ENCODE results near the gene ABHD17A. TPM values are rescaled to one million over a fixed set of nuclear protein-coding genes. Genes with fewer than 3 reads are reported as not detected.

The ABHD17A gene
- polyA plus RNA-seq, 3 donors = 69.8 to 96.1 (median 79.0) TPM

DNA sequence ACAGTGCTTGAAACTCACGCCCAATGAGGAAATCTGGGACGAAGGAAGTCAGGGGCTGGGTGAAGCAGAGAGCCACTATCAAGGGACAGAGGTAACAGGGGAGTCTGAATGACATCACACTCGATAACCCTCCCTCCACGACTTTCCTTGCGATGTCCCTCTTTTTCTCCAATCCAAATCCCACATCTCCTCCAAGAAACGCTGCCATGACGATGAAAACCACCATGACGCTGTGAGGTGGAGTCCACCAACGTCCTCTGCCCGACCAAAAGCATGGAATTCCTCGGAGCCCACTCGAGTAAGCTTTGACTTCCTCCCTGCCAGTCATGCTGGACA is 38.0 kb downstream of the ABHD17A start:
- Mint-ChIP-seq H3K27me3 (ENCODE audit: low read depth in 3 of 3) (peaks cover 2 to 5% (median 4%) of the 10 kb centered on the region in 3 donors), H3K9me3 (no peaks in the 10 kb centered on the region), H3K36me3 (peaks cover 9 to 46% of the 10 kb centered on the region in 2 donors), H3K27ac (peak overlapping the region; percentile 90 to 96 (median 92)), H3K4me1 (peaks cover 40% of the 10 kb centered on the region), H3K4me3 (peak overlapping the region; percentile 85 to 91)
- H2AFZ ChIP-seq (ENCODE audit: insufficient read depth, low read depth, low read length, poor library complexity, severe bottlenecking) = peak overlapping the region; percentile 78
- peaks cover 11 to 30% of the 10 kb centered on the region in 2 donors for H3K36me3 ChIP-seq (replicated peaks in 1 of 2; ENCODE audit: control insufficient read depth in 1 of 2, insufficient read depth in 2 of 2, low read length in 2 of 2)
- H3K9ac ChIP-seq (ENCODE audit: insufficient read depth, low read length, poor library complexity, severe bottlenecking) = peak overlapping the region; percentile 98
- TF ChIP-seq, protein P1, sequence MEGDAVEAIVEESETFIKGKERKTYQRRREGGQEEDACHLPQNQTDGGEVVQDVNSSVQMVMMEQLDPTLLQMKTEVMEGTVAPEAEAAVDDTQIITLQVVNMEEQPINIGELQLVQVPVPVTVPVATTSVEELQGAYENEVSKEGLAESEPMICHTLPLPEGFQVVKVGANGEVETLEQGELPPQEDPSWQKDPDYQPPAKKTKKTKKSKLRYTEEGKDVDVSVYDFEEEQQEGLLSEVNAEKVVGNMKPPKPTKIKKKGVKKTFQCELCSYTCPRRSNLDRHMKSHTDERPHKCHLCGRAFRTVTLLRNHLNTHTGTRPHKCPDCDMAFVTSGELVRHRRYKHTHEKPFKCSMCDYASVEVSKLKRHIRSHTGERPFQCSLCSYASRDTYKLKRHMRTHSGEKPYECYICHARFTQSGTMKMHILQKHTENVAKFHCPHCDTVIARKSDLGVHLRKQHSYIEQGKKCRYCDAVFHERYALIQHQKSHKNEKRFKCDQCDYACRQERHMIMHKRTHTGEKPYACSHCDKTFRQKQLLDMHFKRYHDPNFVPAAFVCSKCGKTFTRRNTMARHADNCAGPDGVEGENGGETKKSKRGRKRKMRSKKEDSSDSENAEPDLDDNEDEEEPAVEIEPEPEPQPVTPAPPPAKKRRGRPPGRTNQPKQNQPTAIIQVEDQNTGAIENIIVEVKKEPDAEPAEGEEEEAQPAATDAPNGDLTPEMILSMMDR (IDR thresholded peaks at IDR 0.05) = no peak
- intact Hi-C loops (cut with micrococcal nuclease) = no loop called here
- H3K27ac ChIP-seq (ENCODE audit: low read depth in 1 of 2, low read length in 2 of 2) = peak overlapping the region; percentile 69 to 95
- peak overlapping the region; percentile 97 for H3K4me2 ChIP-seq (replicated peaks; ENCODE audit: extremely low read depth, low read length, poor library complexity, severe bottlenecking)
- H3K27me3 ChIP-seq (ENCODE audit: control insufficient read depth in 2 of 2, insufficient read depth in 2 of 2, low read length in 2 of 2) = no peaks in the 10 kb centered on the region
- H4K20me1 ChIP-seq (ENCODE audit: insufficient read depth, low read length) = peaks cover 84% of the 10 kb centered on the region
- H3K4me1 ChIP-seq (ENCODE audit: control insufficient read depth in 1 of 2, insufficient read depth in 2 of 2, low read length in 2 of 2) = peaks cover 23 to 41% of the 10 kb centered on the region in 2 donors
- DNase-seq = no peak
- 7% methylated on average over 10 of the region's 12 CpGs for WGBS (ENCODE audit: insufficient coverage)
- H3K79me2 ChIP-seq (ENCODE audit: insufficient read depth, low read length) = peaks cover 73% of the 10 kb centered on the region
- no peaks in the 10 kb centered on the region for H3K9me3 ChIP-seq (replicated peaks in 1 of 2; ENCODE audit: control insufficient read depth in 1 of 2, insufficient read depth in 1 of 2, low read length in 2 of 2)
- peak overlapping the region; percentile 85 to 96 (median 89) for H3K4me3 ChIP-seq (replicated peaks in 1 of 3; ENCODE audit: low read depth in 2 of 3, low read length in 3 of 3)

DNA sequence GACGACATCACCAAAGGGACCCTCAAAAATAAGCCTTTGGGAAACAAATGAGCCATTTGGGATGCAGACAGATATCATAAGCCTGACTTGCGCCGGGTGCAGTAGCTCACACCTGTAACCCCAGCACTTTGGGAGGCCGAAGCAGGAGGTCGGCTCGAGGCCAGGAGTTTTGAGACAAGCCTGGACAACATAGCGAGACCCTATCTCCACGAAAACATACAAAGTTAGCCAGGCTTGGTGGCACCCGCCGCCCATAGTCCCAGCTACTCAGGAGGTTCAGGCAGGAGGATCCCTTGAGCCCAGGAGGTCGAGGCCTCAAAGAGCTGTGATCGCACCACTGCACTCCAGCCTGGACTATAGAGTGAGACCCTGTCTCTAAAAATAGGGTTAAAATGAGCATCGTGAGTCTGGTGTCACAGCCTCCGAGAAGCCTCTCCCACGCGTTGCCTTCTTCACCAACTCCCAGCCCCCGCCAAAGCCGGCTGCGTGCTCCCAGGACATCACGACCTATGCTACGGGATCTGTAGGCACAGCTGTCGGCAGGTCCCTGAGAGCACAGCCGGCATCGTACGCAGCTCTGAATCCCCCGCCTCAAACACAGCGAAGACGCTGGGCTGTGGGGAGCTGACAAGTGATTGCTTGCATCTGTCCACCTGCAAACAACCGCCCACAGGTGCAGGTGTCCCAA is 38.6 kb downstream of the ABHD17A start:
- H3K27ac Mint-ChIP-seq = peak overlapping the region in 4 of 7 donors; percentile 57 to 96 (median 94)
- Histone ChIP-seq H3K4me1 (ENCODE audit: control insufficient read depth in 1 of 2, insufficient read depth in 2 of 2, low read length in 2 of 2) (peaks cover 18 to 34% of the 10 kb centered on the region in 2 donors), H3K4me3 (replicated peaks in 1 of 3; ENCODE audit: low read depth in 2 of 3, low read length in 3 of 3) (peak overlapping the region in 1 of 3 experiments; percentile 96), H2AFZ (ENCODE audit: insufficient read depth, low read depth, low read length, poor library complexity, severe bottlenecking) (no peak overlapping the region), H3K27ac (ENCODE audit: low read depth in 1 of 2, low read length in 2 of 2) (peak overlapping the region in 1 of 2 donors; percentile 95), H3K9me3 (replicated peaks in 1 of 2; ENCODE audit: control insufficient read depth in 1 of 2, insufficient read depth in 1 of 2, low read length in 2 of 2) (no peaks in the 10 kb centered on the region), H3K36me3 (replicated peaks in 1 of 2; ENCODE audit: control insufficient read depth in 1 of 2, insufficient read depth in 2 of 2, low read length in 2 of 2) (peaks cover 11 to 30% of the 10 kb centered on the region in 2 donors), H4K20me1 (ENCODE audit: insufficient read depth, low read length) (peaks cover 84% of the 10 kb centered on the region), H3K27me3 (ENCODE audit: control insufficient read depth in 2 of 2, insufficient read depth in 2 of 2, low read length in 2 of 2) (no peaks in the 10 kb centered on the region), H3K9ac (ENCODE audit: insufficient read depth, low read length, poor library complexity, severe bottlenecking) (no peak overlapping the region), H3K4me2 (replicated peaks; ENCODE audit: extremely low read depth, low read length, poor library complexity, severe bottlenecking) (peak overlapping the region; percentile 97), H3K79me2 (ENCODE audit: insufficient read depth, low read length) (peaks cover 73% of the 10 kb centered on the region)
- no peaks in the 10 kb centered on the region for H3K9me3 Mint-ChIP-seq
- intact Hi-C loops (cut with micrococcal nuclease) = no loop called here
- peaks cover 1 to 2% (median 2%) of the 10 kb centered on the region in 3 donors for H3K27me3 Mint-ChIP-seq (ENCODE audit: low read depth in 3 of 3)
- H3K36me3 Mint-ChIP-seq = peaks cover 11 to 48% of the 10 kb centered on the region in 2 donors
- peaks cover 41% of the 10 kb centered on the region for H3K4me1 Mint-ChIP-seq
- no peak for DNase-seq
- WGBS (ENCODE audit: insufficient coverage) = 94% methylated on average over 29 of the region's 29 CpGs
- H3K4me3 Mint-ChIP-seq = peak overlapping the region in 1 of 2 donors; percentile 91
- TF ChIP-seq, protein P1 (IDR thresholded peaks at IDR 0.05) = no peak

Data from CD14-positive monocyte (primary cell).